ENCODE data around the gene SORCS1.
"Not testable (repeated sequence)": the region's sequence is repeated elsewhere in the genome, so short reads cannot be mapped to it uniquely, and the experiment has no call there.

The SORCS1 gene

DNA sequence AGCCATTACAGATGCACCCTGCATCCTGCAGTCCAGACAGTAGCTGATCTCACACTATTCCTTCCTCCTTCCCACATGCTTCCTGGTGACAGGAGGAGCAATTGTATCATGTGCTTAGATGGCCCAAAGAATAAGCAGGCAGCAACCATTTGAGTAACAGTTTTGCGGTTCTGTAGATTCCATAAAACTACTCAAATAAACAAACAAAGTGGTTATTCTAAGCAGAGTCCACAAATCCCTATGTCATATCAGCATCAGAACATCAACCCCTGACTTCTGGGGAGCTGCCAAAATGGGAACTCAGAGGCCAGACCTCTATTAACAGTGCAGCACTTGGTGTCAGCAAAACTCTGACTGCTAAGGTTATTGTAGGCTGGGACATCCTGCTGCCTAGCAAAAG lies 226.0 kb downstream of the SORCS1 start:
- DNase-seq: no peak

DNA sequence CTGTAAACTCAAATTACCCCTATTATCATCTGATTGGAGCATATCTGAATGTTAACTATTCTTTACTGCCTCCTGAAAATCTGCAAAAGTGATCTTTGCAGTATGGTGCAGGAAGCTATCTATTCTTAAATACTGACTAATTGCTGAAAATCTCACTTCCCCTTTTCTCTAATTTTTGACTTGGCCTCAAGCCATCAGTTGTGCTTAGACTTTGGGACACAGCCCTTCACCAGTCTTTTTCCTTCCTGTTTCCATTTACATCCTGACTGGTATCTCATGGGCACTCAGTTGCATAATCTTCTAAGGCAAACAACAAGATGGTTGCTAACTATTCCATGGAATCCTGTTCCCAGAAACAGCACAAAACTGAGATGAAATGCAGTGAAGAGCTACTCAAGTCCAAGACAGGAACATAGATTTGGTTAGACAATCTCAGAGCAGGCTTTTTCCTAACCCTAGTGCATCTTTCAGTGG lies 228.5 kb downstream of the SORCS1 start:
- DNase-seq: no peak

DNA sequence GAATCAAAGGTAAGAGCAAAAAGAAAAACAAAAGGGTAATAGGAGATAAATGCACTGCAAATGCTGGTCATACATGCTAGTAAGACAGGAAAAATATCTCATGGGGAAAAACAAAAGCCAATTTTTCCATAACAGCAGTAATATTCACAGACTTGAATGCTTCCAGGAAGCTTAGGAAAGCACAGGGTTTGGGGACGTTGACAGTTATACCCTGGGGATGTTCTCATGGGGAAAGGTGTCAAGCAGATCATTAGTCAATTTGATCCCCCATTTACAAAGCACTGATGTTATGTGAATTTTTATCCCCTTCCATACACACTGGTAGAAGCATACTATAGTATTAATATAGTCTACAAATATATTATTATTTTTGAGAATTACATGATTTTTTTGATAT lies 232.7 kb downstream of the SORCS1 start:
- DNase-seq: no peak

DNA sequence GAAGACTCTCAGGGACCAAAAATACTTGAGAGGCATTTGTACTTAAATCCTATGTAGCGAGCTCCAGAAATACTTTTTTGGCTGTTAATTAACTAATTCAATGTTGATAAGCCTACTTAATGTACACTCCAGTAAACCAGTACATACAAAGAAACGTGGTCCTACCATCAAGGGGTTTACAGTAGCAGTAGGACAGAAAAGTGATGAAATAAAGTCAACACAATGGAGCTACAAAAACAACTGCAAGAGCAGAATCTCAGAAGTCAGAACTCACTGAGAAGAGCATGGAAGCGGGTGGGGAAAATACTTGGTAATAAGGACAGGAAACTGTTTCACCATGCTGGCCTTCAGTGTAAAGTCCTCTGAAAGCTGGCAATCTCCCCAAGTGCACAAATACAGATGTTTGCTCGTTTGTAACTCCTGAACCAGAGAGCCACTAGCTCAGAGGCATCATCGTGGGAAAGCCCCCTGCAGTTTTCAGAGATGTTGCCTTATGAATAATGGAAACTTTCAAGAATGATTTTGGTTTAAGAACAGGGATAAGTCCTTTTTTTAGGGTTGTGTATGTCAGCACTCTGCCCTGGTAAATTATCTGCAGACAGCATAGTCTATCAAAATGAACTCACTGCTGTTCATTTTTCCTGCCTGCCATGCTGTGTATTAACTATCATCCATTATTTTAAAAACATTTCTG lies 233.2 kb downstream of the SORCS1 start:
- no peak for DNase-seq

DNA sequence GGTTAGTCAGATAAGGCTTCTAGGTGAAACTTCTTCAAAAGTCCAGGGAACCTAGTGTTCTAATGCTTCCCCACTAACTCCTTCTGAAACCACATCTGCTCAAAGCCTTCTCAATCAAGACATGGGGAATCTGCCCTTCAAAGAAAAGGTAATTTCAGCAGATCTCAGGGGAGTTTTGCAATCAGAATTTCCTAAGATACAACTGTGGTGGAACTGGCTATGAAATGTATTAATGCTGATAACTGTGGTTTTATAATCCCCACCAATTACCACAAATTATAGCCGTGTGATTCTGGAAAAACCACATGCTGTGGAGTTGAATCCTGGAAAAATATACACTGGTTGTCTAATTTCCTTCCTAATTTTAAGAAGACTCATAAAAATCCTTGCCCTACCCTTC lies 233.8 kb downstream of the SORCS1 start:
- DNase-seq: no peak

DNA sequence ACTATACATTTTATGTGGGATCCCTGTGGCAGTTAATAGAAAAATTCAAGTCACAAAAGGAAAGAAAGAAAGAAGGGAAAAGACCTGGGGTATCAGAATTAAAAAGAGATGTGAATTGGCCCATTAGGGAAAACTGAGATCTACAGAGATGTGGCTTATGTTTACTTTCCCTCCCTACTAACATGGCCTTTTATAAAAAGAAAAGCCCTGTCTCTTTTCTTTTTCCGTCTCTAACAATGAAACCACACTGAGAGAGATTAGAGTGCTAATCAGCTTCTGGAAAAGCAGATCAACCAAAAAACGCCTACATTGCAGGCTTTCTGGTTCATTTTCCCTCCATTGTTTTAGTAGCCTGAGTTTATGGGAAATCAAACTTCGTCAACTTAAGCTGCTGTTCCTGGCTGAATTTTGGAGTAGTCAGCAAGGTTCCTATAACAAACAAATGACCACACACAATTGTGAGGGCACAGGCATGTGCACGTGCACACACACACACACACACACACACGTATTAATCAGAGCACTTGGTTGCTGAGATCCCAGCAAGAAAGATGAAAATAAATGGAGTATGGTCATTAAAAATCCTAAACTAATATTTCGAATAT lies 235.1 kb downstream of the SORCS1 start:
- DNase-seq: no peak

DNA sequence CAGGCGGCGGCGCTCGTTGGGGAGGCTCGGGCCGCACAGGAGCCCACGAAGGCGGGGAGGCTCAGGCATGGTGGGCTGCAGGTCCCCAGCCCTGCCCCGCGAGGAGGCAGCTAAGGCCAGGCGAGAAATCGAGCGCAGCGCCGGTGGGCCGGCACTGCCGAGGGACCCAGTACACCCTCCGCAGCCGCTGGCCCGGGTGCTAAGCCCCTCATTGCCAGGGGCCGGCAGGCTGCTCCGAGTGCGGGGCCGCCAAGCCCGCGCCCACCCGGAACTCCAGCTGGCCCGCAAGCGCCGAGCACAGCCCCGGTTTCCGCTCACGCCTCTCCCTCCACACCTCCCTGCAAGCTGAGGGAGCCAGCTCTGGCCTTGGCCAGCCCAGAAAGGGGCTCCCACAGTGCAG lies 236.4 kb downstream of the SORCS1 start:
- DNase-seq: not testable (repeated sequence)

DNA sequence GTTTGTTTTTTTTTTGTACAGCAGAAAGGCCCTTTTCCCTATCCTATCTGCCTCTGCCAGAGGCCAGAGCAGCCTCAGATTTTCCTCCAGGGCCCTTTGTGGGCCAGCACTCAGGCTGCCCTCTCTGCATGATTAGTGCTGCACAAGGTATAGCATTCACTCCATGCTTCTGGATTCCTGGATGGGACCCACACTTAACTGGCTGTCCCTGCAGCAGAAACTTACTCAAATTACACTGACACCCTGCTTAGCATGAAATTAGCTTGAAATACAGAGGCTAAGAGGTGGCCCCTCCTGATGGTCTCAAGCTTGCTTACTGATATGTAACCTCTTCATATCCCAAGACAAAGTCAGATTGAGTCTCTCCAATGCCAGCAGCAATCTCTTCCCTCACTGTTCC lies 239.3 kb downstream of the SORCS1 start:
- no peak for DNase-seq

DNA sequence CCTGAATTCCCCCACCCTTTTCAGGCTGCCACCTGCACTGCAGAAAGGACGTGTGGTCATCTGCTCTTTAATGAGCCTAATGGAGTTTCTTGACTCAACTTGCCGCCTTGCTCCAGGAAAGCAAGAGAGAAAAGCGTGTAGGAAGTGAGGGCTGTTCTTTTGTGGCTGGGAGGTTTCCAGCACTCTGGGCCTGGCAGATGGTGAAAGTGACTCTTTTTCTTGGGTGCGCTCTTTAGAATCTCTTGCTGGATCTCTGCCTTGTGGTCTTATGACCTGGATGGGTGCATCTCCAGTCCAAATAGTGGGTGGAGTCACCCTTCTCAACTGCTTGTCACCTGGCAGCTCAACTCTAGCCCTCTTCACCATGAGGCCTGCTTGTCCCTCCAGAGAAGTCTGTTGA lies 244.0 kb downstream of the SORCS1 start:
- no peak for DNase-seq

DNA sequence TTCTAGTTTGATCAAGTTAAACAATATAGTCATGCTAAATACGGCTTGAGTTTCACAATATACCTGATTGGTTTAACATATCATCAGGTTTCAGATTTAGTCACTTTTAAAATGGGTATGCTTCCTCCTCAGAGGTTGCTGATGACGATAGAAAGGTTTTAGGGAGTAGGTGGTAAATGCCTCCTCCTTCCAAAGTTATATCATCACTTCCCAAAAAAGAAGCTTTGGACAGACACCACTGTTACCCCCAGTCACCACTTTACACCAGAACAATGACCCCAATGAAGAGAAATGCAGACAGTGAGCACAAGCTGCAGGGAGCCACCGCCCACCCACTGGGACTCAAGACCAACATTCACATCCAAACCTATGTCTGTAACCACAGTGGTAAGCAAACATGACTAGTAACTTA lies 244.6 kb downstream of the SORCS1 start:
- no peak for DNase-seq

DNA sequence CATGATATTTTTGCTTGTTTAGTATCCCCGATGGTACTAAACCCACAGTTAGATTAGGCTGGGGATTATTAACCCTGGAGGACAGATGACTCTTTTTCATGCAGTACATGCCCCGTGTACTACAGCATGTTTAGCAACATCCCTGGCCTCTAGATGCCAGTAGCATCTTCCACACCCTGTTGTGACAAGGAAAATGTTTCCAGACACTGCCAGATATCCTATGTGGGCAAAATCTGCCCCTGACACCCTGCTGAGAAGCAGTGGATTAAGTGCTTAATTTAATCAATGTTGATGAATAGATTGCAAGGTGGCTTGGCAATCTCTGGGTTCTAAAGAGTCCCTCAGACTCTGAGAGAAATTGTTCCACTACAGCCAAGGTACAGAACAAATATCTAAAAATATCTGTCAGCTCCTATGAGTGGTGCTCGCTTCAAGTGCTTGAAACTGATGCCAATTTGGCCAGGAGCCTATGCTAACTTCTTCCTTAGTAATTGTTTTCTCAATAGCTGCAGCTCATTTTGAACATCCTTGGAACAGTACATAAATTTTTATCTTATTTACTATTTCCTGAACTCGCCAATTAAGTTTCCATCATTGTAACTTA lies 247.0 kb downstream of the SORCS1 start:
- no peak for DNase-seq

DNA sequence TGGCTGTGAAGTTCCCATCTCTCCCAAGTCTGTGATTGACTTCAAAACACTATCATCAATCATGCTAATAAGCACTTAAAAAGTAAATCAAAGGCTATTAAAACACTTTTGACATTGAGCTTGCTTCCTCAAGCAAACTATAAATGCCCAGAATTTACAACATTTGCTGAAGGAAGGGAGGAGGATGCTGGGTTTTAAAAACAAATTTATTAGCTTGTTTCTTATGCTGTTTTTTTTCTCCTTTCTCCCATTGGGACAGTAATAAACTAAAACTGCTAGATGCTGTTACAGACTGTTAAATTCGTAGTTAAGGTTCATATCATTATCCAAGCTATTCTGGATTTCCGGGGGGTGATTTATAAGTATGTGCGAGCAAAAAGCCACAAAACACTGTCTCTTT lies 250.5 kb downstream of the SORCS1 start:
- no peak for DNase-seq

DNA sequence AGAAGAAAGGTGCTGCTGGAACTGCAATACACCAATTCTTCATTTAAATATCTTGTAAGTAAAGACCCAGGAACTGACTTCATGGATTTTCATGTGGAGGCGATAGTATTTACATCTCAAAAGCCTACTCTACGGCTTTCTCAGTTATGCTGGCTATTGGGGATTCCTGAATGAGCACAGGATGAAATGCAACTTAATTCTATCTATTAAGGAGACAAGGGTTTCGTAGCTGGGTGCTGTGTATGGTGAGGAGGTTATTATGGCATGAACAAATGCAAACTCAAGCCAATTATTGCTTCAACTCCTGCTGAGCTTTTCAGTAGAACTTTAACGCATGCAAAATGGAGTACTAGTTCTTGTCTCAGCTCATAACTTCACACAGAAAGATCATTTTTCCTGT lies 251.2 kb downstream of the SORCS1 start:
- no peak for DNase-seq

DNA sequence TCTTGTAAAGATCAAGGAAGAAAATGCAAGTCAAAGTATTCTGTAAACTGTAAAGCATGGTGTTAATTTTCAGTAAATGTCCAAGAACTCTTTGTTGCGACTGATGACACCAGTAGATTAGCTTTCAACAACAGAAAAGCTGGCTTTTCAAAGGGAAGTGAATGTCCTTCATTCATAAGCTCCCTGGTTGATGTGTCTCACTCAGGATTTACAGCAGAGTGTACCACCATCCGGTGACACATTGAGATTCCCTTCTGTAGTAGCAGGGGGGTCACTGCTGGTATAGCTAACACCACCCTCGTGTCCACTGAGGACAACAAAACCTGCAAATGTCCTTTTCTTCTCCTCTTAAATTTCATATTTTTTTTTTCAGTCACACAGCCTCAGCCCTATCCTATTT lies 253.4 kb downstream of the SORCS1 start:
- no peak for DNase-seq

DNA sequence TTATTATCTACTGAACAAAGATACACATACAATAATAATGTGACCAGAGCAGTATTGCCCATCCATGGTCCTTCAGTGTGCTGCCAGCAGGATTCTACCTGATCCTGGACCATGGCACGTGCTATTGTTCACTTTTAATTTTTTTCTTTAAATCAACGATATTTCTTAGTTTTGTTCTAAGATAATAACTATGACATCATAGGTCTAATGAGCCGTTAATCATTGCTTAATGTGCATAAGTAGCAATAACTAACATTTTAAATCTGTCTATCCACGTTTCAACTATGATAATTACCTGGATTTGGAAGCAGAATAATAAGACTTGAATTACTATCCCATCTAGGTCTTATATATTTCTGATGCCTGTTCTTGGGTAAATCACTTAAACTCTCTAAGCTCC lies 253.8 kb downstream of the SORCS1 start:
- no peak for DNase-seq

DNA sequence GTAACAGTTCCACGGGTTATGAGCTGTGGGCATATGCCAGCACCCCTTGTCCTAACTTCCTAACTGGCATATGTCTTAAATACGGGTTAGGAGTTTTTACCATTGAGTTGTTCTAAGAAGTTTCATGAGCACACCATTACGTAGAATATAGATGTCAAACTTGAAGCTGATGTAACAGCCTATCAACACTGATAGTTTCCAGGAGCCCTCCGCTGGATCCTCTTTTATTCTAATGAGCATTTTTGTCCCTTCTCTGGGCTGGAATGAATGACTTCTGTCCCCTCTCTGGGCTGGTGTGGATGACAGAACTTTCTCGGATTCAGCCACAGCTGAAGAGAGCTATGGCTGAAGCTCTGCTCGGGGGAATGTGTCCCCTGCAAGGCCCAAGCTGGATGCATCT lies 256.3 kb downstream of the SORCS1 start:
- DNase-seq: no peak

DNA sequence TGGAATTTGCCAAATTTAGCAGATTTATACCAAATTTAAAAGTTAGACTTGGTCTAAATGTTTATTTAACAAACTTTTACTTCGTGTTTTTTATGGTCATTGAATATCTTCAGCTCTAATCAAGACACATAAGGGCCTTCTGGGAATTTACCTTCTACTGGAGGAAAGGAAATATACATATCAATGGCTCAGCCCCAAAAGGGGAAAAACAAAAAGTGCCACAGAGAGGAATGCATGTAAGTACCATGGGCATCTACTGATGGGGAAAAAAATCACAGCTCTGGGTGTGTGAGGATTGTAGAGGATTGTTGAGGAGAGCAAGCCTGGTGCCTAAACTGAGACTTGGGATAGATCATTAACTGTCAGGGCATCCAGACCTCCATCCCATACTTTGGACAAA lies 260.3 kb downstream of the SORCS1 start:
- no peak for DNase-seq

DNA sequence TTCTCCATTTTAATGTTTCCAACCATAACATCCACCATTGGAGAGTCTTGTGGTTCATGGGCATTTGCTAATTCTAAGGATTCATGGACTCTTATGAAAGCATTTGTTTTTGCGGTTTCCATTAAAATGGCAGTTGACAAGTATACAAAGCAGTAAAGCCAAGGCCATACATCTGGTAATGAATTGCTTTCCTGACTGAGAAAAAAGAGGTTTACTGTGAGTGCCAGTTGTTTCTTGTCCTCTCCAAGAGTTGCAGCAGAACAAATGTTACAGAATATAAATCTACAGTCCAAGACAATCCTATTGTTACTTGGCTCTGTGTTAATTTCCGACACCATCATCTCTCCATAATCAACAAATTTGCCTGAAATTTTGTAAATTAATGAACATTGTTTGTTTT lies 261.3 kb downstream of the SORCS1 start:
- no peak for DNase-seq

DNA sequence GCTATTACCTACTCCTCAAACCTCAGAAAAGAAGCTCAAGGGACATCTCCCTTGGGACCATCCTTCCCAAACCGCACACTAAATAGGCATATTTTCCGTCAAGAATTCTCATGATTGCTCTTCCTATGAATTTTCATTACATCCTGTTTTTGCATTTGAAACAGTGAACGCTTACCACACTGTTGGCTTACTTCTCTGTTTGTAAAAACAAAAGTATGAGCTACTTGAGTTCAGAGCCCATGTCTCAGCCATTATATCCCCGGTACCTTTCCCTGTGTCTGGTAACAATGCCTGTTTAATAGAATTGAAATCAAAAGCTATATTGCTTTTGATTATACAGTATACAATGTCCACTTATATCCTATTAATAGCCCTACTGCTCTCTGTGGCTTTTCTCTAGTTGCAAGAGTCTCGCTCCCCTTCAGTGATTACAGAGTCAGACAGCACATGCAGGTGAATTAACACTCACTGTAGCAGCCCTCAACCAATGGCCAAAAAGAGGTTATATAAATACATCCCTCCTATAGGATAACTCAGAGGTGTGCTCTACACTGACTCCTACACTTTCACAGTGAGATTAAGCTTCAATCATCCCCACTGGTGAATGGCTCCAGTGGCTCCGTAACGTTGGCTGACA lies 264.4 kb downstream of the SORCS1 start:
- no peak for DNase-seq

DNA sequence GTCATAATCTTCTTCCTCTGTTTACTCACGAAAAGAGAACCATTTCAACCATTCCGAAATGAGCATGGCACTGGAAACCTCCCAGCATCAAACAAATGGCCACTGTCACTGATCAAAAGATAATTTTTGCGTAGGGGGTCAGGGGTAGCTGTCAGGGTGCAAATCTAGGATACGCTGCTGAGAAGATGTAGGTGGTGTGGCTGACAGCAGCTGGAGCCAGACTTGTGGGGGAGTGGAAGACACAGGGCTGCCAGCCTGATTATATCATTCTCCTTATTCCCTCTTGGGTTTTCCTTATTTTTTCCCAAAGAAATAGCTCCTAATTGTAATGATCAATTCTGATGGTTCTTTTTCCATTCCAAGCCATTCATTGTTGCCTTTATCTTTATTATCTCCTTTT lies 266.1 kb downstream of the SORCS1 start:
- DNase-seq: no peak

DNA sequence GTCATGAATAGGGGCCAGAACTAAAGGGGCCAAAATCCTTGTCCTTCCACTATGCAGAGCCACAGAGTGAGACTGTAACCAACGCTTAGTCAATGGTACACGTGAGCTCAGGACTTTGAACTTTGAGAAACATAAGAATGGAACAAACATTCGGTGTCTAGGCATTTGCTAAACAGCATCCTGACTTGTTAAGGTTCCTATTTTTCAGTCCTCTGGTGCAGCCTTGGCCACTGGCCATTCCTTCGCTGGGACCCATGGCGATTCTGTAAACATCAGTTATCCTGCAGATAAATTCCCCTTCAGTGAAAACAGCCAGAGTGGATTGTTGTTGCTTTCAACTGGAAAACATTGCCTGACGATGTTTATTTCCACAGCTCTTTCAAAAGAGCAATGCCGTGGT lies 266.8 kb downstream of the SORCS1 start:
- DNase-seq: no peak

DNA sequence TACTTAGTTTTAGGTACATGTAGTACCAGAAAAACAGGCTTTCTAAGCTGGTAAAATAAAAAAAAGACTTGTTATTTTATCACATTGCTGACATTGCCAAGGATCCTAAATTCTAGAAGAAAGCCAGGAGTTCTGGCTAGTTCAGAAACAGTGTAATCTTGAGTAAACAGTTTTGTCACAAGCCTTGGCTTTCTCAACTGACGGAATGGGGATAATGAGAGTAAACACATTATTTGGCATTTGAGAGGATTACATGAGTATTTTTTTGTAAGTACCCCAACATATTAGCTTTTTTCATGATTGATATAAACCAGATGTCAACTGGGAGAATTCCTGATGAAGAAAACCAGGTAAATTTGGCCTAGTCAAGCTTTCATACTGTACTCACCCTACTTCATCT lies 269.8 kb downstream of the SORCS1 start:
- DNase-seq: no peak

DNA sequence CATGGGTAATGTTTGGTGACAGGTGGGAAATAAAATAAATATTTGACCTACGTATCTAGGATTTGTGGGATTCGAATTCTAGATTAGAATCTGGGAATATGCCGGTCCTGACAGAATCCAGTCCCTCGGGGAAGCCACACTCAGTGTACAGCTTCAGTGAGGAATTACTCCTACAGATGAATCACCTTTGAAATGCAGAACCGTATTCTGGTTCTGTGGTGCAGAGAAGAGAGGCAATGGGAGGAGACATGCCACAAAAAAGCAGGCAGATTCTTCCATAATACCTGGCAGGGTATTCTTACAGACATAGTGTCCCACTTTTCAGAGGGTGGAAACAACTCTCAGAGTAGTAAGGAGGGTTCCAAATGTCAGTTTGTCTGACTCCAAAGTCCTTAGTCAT lies 286.9 kb downstream of the SORCS1 start:
- no peak for DNase-seq

DNA sequence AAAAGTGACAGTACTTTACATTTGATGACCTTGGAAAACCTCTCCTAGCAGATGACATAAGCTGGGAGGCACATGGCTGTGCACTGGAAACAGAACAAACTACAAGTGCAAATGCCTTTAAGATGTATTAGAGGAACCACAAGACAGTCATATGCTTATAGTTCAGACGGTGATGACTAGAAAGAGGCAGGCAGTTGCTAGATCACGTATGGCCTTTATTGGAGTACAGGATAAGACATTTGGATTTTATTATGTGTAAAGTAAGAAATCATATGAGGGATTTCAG lies 290.0 kb downstream of the SORCS1 start:
- no peak for DNase-seq
